IMR-90 (cell line): ENCODE results near the gene CA7. TPM values are rescaled to one million over a fixed set of nuclear protein-coding genes. Genes with fewer than 3 reads are reported as not detected.

Experiments used
- ATAC-seq: fragments of 200-7000 bp; cut with Tn5 transposase; 2 replicates; pipeline ENCODE4 v1.9.1; 2020; ENCODE audit warnings: low read depth, mild to moderate bottlenecking, moderate library complexity
- BruUV-seq: library from RNA; stranded (reverse); fragments of 400-500 nt; replicated peaks from 2 replicates; lab custom pipeline; 2021; lab: Mats Ljungman, UMichigan
- CTCF ChIA-PET: fragments of 300-600 bp; formaldehyde crosslinking; extraction: SDS; loops from one replicate; lab custom pipeline; 2021; ENCODE audit warnings: antibody characterized with exemption; lab: Yijun Ruan, JAX
- POLR2A ChIA-PET: fragments of 300-600 bp; sonication (Branson Sonifier 250); formaldehyde crosslinking; loops from one replicate; lab custom pipeline; 2022; ENCODE audit warnings: antibody characterized with exemption; ENCODE audit not compliant: unreplicated experiment; lab: Charles Lee
- DNase-seq: peaks from one replicate; pipeline ENCODE4 v3.0.0; 2013
- H2AFZ ChIP-seq: replicated peaks from 2 replicates; pipeline ENCODE3; 2013; ENCODE audit warnings: low read length, mild to moderate bottlenecking; ENCODE audit not compliant: poor library complexity
- H2AK5ac ChIP-seq: 2 replicates; pipeline ENCODE4 v1.6.1; 2013; ENCODE audit warnings: low read depth, low read length, inconsistent platforms
- H2AK9ac ChIP-seq: replicated peaks from 2 replicates; pipeline ENCODE3; 2013; ENCODE audit warnings: mild to moderate bottlenecking, low read depth, low read length, moderate library complexity; ENCODE audit not compliant: poor library complexity
- H2BK120ac ChIP-seq: 2 replicates; pipeline ENCODE4 v1.6.1; 2013; ENCODE audit warnings: low read depth, low read length, inconsistent platforms
- H2BK15ac ChIP-seq: 3 replicates; pipeline ENCODE4 v1.6.1; 2013; ENCODE audit warnings: low read depth, low read length, inconsistent platforms
- H2BK20ac ChIP-seq: 2 replicates; pipeline ENCODE4 v1.6.1; 2013; ENCODE audit warnings: low read depth, mild to moderate bottlenecking, inconsistent platforms, low read length, moderate library complexity
- H2BK5ac ChIP-seq: 2 replicates; pipeline ENCODE4 v1.6.1; 2013; ENCODE audit warnings: mild to moderate bottlenecking, low read depth, low read length, inconsistent platforms; ENCODE audit not compliant: poor library complexity, severe bottlenecking
- H3K14ac ChIP-seq: replicated peaks from 2 replicates; pipeline ENCODE4 v1.6.1; 2013; ENCODE audit warnings: low read depth, low read length, inconsistent platforms
- H3K18ac ChIP-seq: 2 replicates; pipeline ENCODE4 v1.6.1; 2013; ENCODE audit warnings: low read depth, low read length, control low read depth
- H3K23ac ChIP-seq: 2 replicates; pipeline ENCODE4 v1.6.1; 2013; ENCODE audit warnings: low read depth, low read length, inconsistent platforms
- H3K27ac ChIP-seq: 2 replicates; pipeline ENCODE4 v1.5.1; 2013; ENCODE audit warnings: mild to moderate bottlenecking, control low read depth, low read length; ENCODE audit not compliant: insufficient read depth
- H3K27me3 ChIP-seq: 2 replicates; pipeline ENCODE4 v1.6.1; 2013; ENCODE audit warnings: low read length; ENCODE audit not compliant: control insufficient read depth, insufficient read depth
- H3K36me3 ChIP-seq: 2 replicates; pipeline ENCODE4 v1.6.1; 2013; ENCODE audit warnings: low read length, mixed read lengths; ENCODE audit not compliant: control insufficient read depth, insufficient read depth
- H3K4ac ChIP-seq: 2 replicates; pipeline ENCODE4 v1.6.1; 2013; ENCODE audit warnings: low read depth, low read length, inconsistent platforms
- H3K4me1 ChIP-seq: 2 replicates; pipeline ENCODE4 v1.6.1; 2013; ENCODE audit warnings: low read length, mixed read lengths; ENCODE audit not compliant: control insufficient read depth, insufficient read depth
- H3K4me2 ChIP-seq: 2 replicates; pipeline ENCODE4 v1.6.1; 2013; ENCODE audit warnings: low read depth, mild to moderate bottlenecking, control low read depth, low read length, moderate library complexity
- H3K4me3 ChIP-seq: 2 replicates; pipeline ENCODE4 v1.5.1; 2013; ENCODE audit warnings: low read depth, mild to moderate bottlenecking, control low read depth, low read length, moderate library complexity; ENCODE audit not compliant: insufficient read depth
- H3K56ac ChIP-seq: 2 replicates; pipeline ENCODE4 v1.6.1; 2013; ENCODE audit warnings: low read length, inconsistent platforms; ENCODE audit not compliant: insufficient read depth; ENCODE audit errors: extremely low read depth
- H3K79me1 ChIP-seq, 2 experiments: 2 replicates each; pipeline ENCODE4 v1.6.1; 2013; ENCODE audit warnings: low read length in 2 of 2, inconsistent platforms in 1 of 2, low read depth in 1 of 2
- H3K9ac ChIP-seq: 2 replicates; pipeline ENCODE4 v1.6.1; 2013; ENCODE audit warnings: low read depth, low read length, control low read depth
- H3K9me1 ChIP-seq: 2 replicates; pipeline ENCODE4 v1.6.1; 2013; ENCODE audit warnings: low read length, inconsistent platforms; ENCODE audit not compliant: insufficient read depth
- H3K9me3 ChIP-seq: 2 replicates; pipeline ENCODE4 v1.6.1; 2013; ENCODE audit warnings: low read length; ENCODE audit not compliant: control insufficient read depth, insufficient read depth
- H4K20me1 ChIP-seq: 2 replicates; pipeline ENCODE4 v1.6.1; 2013; ENCODE audit warnings: low read length, inconsistent platforms; ENCODE audit not compliant: insufficient read depth
- H4K5ac ChIP-seq: 2 replicates; pipeline ENCODE4 v1.6.1; 2013; ENCODE audit warnings: mild to moderate bottlenecking, low read depth, low read length, control low read depth
- H4K8ac ChIP-seq, 2 experiments: 2 replicates each; pipeline ENCODE4 v1.6.1; 2013; ENCODE audit warnings: low read depth in 2 of 2, low read length in 2 of 2, control low read depth in 1 of 2, inconsistent platforms in 1 of 2
- H4K91ac ChIP-seq: 2 replicates; pipeline ENCODE4 v1.6.1; 2013; ENCODE audit warnings: low read depth, low read length, inconsistent platforms; ENCODE audit not compliant: insufficient read depth
- BHLHE40 ChIP-seq: fragments of 150-350 bp; IDR thresholded peaks from 2 replicates; pipeline ENCODE4 v1.6.1; 2016; ENCODE audit warnings: mild to moderate bottlenecking, low read depth, low read length
- CEBPB ChIP-seq: IDR thresholded peaks from 2 replicates; pipeline ENCODE4 v1.6.1; 2012; ENCODE audit warnings: low read depth, low read length, improper control_type of control experiment
- FOS ChIP-seq: fragments of 150-350 bp; IDR thresholded peaks from 2 replicates; pipeline ENCODE4 v1.6.1; 2016; ENCODE audit warnings: low read depth, low read length
- MAZ ChIP-seq: IDR thresholded peaks from 2 replicates; pipeline ENCODE4 v1.6.1; 2012; ENCODE audit warnings: low read depth, mild to moderate bottlenecking, low read length, improper control_type of control experiment, moderate library complexity, borderline replicate concordance
- MXI1 ChIP-seq: IDR thresholded peaks from 2 replicates; pipeline ENCODE4 v1.6.1; 2012; ENCODE audit warnings: low read depth, mild to moderate bottlenecking, low read length, moderate library complexity, borderline replicate concordance
- POLR2A ChIP-seq: IDR thresholded peaks from 2 replicates; pipeline ENCODE4 v1.6.1; 2012; ENCODE audit warnings: mild to moderate bottlenecking, low read depth, low read length
- RCOR1 ChIP-seq: IDR thresholded peaks from 2 replicates; pipeline ENCODE4 v1.6.1; 2012; ENCODE audit warnings: mild to moderate bottlenecking, low read length, improper control_type of control experiment; ENCODE audit not compliant: insufficient replicate concordance
- RFX5 ChIP-seq: IDR thresholded peaks from 2 replicates; pipeline ENCODE4 v1.8.0; 2012; ENCODE audit warnings: low read depth, mild to moderate bottlenecking, low read length, moderate library complexity
- SMC3 ChIP-seq: fragments of 150-350 bp; IDR thresholded peaks from 2 replicates; pipeline ENCODE4 v1.6.1; 2016; ENCODE audit warnings: low read depth, mild to moderate bottlenecking, antibody characterized with exemption, low read length, moderate library complexity
- WGBS, 2 experiments: methylation state at CpG; one replicate each; pipeline versions ENCODE4 v1.1.5 to v1.1.7; 2013; ENCODE audit warnings: missing lambda C conversion rate in 2 of 2; ENCODE audit not compliant: insufficient read length in 1 of 2; ENCODE audit errors: extremely low coverage in 2 of 2; 5-methylcytosine and 5-hydroxymethylcytosine counted together
- dilution Hi-C: fragments of 300-500 bp; cut with HindIII; formaldehyde crosslinking; loops from one replicate; pipeline ENCODE4 v1.14.3; 2018; ENCODE audit warnings: low sequenced_read_pairs; ENCODE audit not compliant: unreplicated experiment
- in situ Hi-C: fragments of 300-500 bp; cut with MboI; formaldehyde crosslinking; loops from 3 replicates; pipeline ENCODE4 v1.14.3; 2019; ENCODE audit warnings: low sequenced_read_pairs, inconsistent platforms, mixed read lengths
- intact Hi-C: fragments of 100-400 bp; cut with micrococcal nuclease; formaldehyde crosslinking; loops from 2 replicates; pipeline ENCODE4 v1.10.0; 2022
- polyA plus RNA-seq, 3 experiments: library from polyadenylated mRNA; depleted of rRNA; stranded (reverse); fragments of >200 nt; gene quantifications; 2 replicates each; pipeline ENCODE4 v1.2.3, GENCODE V29; 2012; ENCODE audit warnings: low replicate concordance in 1 of 3
- total RNA-seq: library from RNA; depleted of rRNA; stranded (reverse); fragments of >200 nt; gene quantifications from 2 replicates; pipeline ENCODE4 v1.2.3, GENCODE V29; 2012

The CA7 gene
- total and polyA plus RNA-seq, 2 of the 4 experiments (the other 2 are of a cell fraction) = not detected

DNA sequence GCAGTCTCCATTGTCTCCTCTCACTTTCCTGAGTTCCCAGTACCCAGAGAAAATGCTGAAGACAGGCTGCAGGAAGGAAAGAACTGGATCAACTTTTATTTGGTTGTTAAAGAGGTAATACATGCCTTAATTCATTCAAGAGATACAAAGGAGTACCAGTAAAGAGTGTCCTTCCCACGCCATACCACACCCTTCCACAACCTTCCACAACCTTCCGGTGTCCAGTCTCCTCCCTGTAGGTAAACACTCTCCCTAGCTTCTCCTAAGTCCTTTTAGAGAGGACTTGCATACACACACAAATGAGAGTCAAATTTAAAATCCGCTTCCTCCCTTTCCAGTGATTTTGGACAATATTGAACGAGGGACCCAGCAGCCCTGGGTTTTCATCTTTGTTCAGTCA lies 2.8 kb upstream of the CA7 start:
- H3K9me1 ChIP-seq = 0 out of 2 replicates have a peak, but pooled peaks cover 3% of the 10 kb centered on the region
- no peak overlapping the region for H3K23ac ChIP-seq
- H3K27ac ChIP-seq = no peak overlapping the region
- DNase-seq (no peak), ATAC-seq (no peak)
- no peak overlapping the region for H2BK5ac ChIP-seq
- H3K4me2 ChIP-seq = no peak overlapping the region
- in situ Hi-C loops = no loop called here
- WGBS, 2 experiments = 73% methylated on average over 2 of the region's 4 CpGs; no CpG with 5 or more reads in 1 of the 2 experiments
- TF ChIP-seq RFX5 (no peak), BHLHE40 (no peak), FOS (no peak), SMC3 (no peak), MAZ (no peak), POLR2A (no peak), CEBPB (no peak), MXI1 (no peak), RCOR1 (no peak)
- no peaks in the 10 kb centered on the region; the same call in 1 of the 2 replicates for H3K4me1 ChIP-seq
- no peak overlapping the region for H2BK120ac ChIP-seq
- no peak overlapping the region for H3K4ac ChIP-seq
- no peak overlapping the region; the same call in 1 of the 2 replicates for H3K14ac ChIP-seq
- no peak overlapping the region for H2AK5ac ChIP-seq
- no peak overlapping the region for H2BK20ac ChIP-seq
- no TSS peak for BruUV-seq
- CTCF ChIA-PET = interaction anchor here (0.6 to 3.0 kb wide), 4 partner anchors 11 to 485 kb away, joined by 3 to 13 read pairs (median 6); partner anchors contain the start of genes KCTD19, LRRC36 and NAE1
- H3K4me3 ChIP-seq = no peak overlapping the region
- H3K27me3 ChIP-seq = peaks cover 57% of the 10 kb centered on the region
- POLR2A ChIA-PET = no interaction called here
- H2AK9ac ChIP-seq = no peak overlapping the region
- H4K91ac ChIP-seq = no peak overlapping the region
- no peak overlapping the region for H4K5ac ChIP-seq
- no peak overlapping the region for H2AFZ ChIP-seq
- no peaks in the 10 kb centered on the region for H3K79me1 ChIP-seq
- intact Hi-C loops = no loop called here
- no peaks in the 10 kb centered on the region for H4K20me1 ChIP-seq
- no peak overlapping the region for H2BK15ac ChIP-seq
- H4K8ac ChIP-seq = no peak overlapping the region
- no peak overlapping the region for H3K18ac ChIP-seq
- H3K56ac ChIP-seq = no peak overlapping the region
- dilution Hi-C loops = no loop called here
- H3K9me3 ChIP-seq = no peaks in the 10 kb centered on the region
- H3K9ac ChIP-seq = no peak overlapping the region
- H3K36me3 ChIP-seq = no peaks in the 10 kb centered on the region
